Liver (tissue), 2 donors: ENCODE results near the gene WBP2.

Experiments used
- MAX ChIP-seq: IDR thresholded peaks from 2 replicates; pipeline ENCODE4 v1.6.1; 2016; ENCODE audit warnings: antibody characterized with exemption
- TAF1 ChIP-seq: conservative IDR thresholded peaks from 2 replicates; pipeline ENCODE4 v1.6.1; 2016; ENCODE audit warnings: antibody characterized with exemption, mild to moderate bottlenecking
- donor health status: healthy.

GRCh38 chr17:75839942-75840798, 15.0 kb downstream of the WBP2 start:
- TF ChIP-seq MAX = no peak
- no peak for TF ChIP-seq TAF1
